ENCODE measurements around the gene L3MBTL4.

The L3MBTL4 gene

GRCh38 chr18:6103741-6104140 is 311.0 kb downstream of the L3MBTL4 start:
- TF ChIP-seq FOXM1 (IDR thresholded peaks at IDR 0.05; ENCODE audit: borderline replicate concordance, low read depth) (no peak), CEBPB (IDR thresholded peaks at IDR 0.05) (no peak), MAX (IDR thresholded peaks at IDR 0.05) (no peak), EGR1 (IDR thresholded peaks at IDR 0.05) (no peak), RAD21 (IDR thresholded peaks at IDR 0.05; ENCODE audit: low read depth) (no peak), TCF12 (IDR thresholded peaks at IDR 0.05; ENCODE audit: low read depth) (no peak), YY1 (IDR thresholded peaks at IDR 0.05; ENCODE audit: low read depth) (no peak), ZBTB7A (IDR thresholded peaks at IDR 0.05; ENCODE audit: low read depth) (no peak), TEAD4 (IDR thresholded peaks at IDR 0.05) (no peak), CREB1 (IDR thresholded peaks at IDR 0.05; ENCODE audit: low read depth) (no peak), TAF1 (IDR thresholded peaks at IDR 0.05; ENCODE audit: low read depth) (no peak), NFIC (IDR thresholded peaks at IDR 0.05) (no peak), REST (IDR thresholded peaks at IDR 0.05; ENCODE audit: low read depth) (no peak), USF1 (IDR thresholded peaks at IDR 0.05) (no peak), EP300 (IDR thresholded peaks at IDR 0.05; ENCODE audit: borderline replicate concordance) (no peak)

GRCh38 chr18:6096730-6097129 is 318.0 kb downstream of the L3MBTL4 start:
- TF ChIP-seq ZBTB7A (IDR thresholded peaks at IDR 0.05; ENCODE audit: low read depth) (no peak), FOXM1 (IDR thresholded peaks at IDR 0.05; ENCODE audit: borderline replicate concordance, low read depth) (no peak), CREB1 (IDR thresholded peaks at IDR 0.05; ENCODE audit: low read depth) (no peak)

GRCh38 chr18:6088432-6088831 is 326.3 kb downstream of the L3MBTL4 start:
- no peak for TF ChIP-seq CEBPB (IDR thresholded peaks at IDR 0.05)
- TF ChIP-seq YY1 (IDR thresholded peaks at IDR 0.05; ENCODE audit: low read depth): no peak
- no peak for TF ChIP-seq TCF12 (IDR thresholded peaks at IDR 0.05; ENCODE audit: low read depth)
- no peak for TF ChIP-seq EP300 (IDR thresholded peaks at IDR 0.05; ENCODE audit: borderline replicate concordance)
- TF ChIP-seq REST (IDR thresholded peaks at IDR 0.05; ENCODE audit: low read depth): no peak
- no peak for TF ChIP-seq FOXM1 (IDR thresholded peaks at IDR 0.05; ENCODE audit: borderline replicate concordance, low read depth)
- TF ChIP-seq EGR1 (IDR thresholded peaks at IDR 0.05): no peak
- TF ChIP-seq TEAD4 (IDR thresholded peaks at IDR 0.05): no peak
- TF ChIP-seq MAX (IDR thresholded peaks at IDR 0.05): no peak
- no peak for TF ChIP-seq CREB1 (IDR thresholded peaks at IDR 0.05; ENCODE audit: low read depth)
- TF ChIP-seq USF1 (IDR thresholded peaks at IDR 0.05): no peak
- TF ChIP-seq TAF1 (IDR thresholded peaks at IDR 0.05; ENCODE audit: low read depth): no peak
- no peak for TF ChIP-seq RAD21 (IDR thresholded peaks at IDR 0.05; ENCODE audit: low read depth)
- TF ChIP-seq NFIC (IDR thresholded peaks at IDR 0.05): no peak

GRCh38 chr18:6086731-6087130 is 328.0 kb downstream of the L3MBTL4 start:
- no peak for TF ChIP-seq FOXM1 (IDR thresholded peaks at IDR 0.05; ENCODE audit: borderline replicate concordance, low read depth)
- no peak for TF ChIP-seq USF1 (IDR thresholded peaks at IDR 0.05)
- no peak for TF ChIP-seq ZBTB7A (IDR thresholded peaks at IDR 0.05; ENCODE audit: low read depth)
- TF ChIP-seq EP300 (IDR thresholded peaks at IDR 0.05; ENCODE audit: borderline replicate concordance): no peak
- TF ChIP-seq YY1 (IDR thresholded peaks at IDR 0.05; ENCODE audit: low read depth): no peak
- TF ChIP-seq EGR1 (IDR thresholded peaks at IDR 0.05): no peak
- TF ChIP-seq RAD21 (IDR thresholded peaks at IDR 0.05; ENCODE audit: low read depth): no peak
- TF ChIP-seq NFIC (IDR thresholded peaks at IDR 0.05): no peak
- no peak for TF ChIP-seq REST (IDR thresholded peaks at IDR 0.05; ENCODE audit: low read depth)
- no peak for TF ChIP-seq TCF12 (IDR thresholded peaks at IDR 0.05; ENCODE audit: low read depth)
- TF ChIP-seq MAX (IDR thresholded peaks at IDR 0.05): no peak
